ENCODE data around the gene THSD7A.

DNA sequence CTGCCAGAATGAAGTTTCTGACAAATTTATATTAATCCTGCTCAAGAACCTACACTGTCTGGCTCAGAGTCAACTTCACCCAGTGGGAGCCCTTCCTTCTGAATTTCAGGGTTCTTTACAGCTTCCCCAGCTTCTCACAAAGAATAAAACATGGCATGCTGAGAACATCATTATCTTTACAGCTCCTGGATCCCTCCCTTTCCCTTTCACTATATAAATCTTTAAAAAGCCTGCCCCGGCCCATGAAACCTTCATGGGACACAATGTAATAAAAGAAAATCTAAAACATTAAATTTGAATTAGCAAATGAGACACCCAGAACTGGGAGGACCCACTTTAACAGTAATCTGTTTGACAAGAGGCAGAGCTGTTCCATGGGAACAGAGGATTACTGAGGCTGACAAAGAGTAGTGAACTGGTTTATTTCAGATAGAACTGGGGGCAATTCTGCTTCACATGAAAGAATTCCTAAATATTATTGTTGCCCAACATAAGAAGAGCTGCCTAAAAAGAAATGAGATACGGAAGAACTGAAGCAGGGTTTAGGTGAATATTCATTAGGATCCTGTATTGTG lies 222.8 kb downstream of the THSD7A start:
- no peak for TF ChIP-seq ZNF146 (CRISPR knock-in tag; IDR thresholded peaks at IDR 0.05; ENCODE audit: unreplicated experiment)
- no peak for TF ChIP-seq FOXJ3 (CRISPR knock-in tag; IDR thresholded peaks at IDR 0.05)
- TF ChIP-seq ZNF23 (CRISPR knock-in tag; IDR thresholded peaks at IDR 0.05): no peak
